ENCODE data around the gene SNX11.

Gene SNX11

DNA sequence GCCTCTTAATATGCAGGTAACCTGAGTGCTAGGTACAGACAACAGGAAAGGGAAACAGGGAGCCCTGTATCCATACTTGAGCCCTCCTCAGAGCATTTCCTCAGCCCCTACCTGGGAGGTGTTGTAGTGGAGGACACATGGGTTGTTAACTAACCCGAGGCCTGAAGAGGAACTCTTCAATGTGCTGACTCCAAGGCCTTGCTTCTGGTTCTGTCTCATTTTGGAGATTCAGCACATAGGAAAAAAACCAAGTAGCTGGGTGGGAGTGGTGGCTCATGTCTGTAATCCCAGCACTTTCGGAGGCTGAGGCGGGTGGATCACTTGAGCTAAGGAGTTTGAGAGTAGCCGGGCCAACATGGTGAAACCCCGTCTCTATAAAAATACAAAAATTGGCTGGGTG is 24.8 kb downstream of the SNX11 start:
- DNase-seq (ENCODE audit: low read depth), result no peak

DNA sequence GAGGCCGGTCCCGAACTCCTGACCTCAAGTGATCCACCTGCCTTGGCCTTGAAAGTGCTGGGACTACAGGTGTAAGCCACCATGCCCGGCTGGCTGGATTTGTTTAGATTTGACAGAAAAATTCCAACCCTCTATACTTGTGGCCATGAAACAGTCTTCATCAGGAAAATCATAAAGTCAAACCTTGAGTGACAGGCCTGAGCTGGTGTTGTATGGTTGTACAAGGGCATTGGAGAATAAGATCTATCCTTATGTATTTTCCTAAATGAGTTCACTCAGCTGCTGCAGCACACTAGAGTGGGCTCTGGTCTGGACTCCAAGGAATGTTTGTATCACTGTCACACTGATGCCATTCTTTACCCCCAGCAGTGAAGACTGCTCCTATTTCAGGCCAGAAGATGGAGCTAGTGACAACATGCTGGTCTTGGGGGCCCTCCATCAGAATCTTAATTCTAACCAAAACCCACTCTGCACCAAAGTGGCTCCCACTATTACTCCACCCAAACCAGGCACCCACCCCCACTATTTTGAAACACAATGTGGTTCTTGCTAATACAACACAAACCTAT is 27.4 kb downstream of the SNX11 start:
- no peak for DNase-seq (ENCODE audit: low read depth)

DNA sequence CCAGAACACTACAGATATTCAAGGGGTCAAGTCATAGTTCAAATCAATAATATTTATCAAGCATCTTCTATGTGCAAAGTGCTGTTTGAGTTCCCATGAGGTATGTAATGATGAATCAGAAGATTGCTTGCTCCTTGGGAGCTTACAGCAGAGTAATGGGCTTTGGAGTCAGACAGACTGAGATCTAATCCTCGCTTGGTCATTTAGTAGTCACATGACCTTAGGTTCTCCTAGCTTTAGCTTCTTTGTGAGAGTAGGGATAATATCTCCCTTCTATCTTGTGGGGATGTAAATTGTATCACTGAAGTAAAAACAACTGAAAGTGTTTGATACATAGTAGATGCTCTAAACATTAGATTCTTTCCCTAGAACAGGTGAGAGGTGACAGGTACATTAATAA is 30.1 kb downstream of the SNX11 start:
- DNase-seq (ENCODE audit: low read depth), result no peak

DNA sequence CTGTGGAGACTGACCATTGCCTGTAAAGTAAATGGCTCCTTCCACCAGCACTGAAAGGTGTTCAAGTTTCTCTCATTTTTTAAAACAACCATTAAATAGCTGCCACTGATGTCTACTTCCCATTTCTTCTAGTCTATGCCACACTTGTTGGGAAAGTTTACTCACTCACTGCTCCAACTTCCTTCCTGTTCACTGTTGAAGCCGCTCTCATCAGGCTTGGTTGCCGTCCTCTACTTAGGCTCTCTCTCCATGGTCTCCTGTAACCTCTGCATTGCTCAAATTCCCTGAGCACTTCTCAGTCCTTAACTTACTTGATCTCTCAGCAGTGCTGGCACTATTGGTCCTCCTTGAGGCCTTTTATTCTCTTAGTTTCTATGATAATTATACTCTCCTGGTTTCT is 32.4 kb downstream of the SNX11 start:
- no peak for DNase-seq (ENCODE audit: low read depth)

DNA sequence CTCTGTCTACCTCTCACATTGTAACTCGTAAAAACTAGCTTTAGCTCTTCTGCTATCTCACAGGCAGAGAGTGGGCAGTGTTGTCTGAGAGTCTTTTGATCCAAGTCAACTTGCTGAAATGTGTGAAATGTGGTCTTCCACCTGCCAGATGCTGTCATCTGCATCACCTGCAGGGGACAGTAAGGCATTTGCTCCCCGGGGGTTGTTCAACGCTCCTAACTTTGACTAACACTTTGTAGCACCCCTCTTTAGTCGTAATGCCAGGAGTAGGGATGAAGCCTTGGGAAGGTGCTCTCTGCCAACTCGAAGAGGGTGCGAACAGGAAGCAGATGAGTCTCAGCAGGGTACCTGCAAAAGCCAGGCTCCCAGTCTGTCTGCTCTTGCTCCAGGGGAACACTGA is 36.1 kb downstream of the SNX11 start:
- DNase-seq (ENCODE audit: low read depth), result no peak

DNA sequence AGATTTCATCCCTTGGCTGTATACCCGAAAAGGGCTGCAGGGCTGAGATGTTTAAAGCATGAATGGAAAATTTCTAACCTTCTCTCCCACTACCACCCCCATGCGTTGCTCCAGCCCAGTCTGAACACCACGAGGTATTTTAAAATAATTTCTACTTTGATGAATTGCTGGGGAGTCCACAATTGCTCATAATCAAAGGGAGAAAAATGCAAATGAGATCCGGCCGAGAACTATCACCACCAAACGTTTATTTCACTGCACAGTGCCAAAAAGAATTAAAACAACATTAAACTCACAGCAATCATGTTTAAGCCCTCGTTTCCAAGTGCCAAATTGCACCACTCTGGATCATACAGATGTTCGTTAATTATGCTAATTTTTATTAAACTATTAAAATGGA is 36.7 kb downstream of the SNX11 start:
- DNase-seq (ENCODE audit: low read depth), result no peak

DNA sequence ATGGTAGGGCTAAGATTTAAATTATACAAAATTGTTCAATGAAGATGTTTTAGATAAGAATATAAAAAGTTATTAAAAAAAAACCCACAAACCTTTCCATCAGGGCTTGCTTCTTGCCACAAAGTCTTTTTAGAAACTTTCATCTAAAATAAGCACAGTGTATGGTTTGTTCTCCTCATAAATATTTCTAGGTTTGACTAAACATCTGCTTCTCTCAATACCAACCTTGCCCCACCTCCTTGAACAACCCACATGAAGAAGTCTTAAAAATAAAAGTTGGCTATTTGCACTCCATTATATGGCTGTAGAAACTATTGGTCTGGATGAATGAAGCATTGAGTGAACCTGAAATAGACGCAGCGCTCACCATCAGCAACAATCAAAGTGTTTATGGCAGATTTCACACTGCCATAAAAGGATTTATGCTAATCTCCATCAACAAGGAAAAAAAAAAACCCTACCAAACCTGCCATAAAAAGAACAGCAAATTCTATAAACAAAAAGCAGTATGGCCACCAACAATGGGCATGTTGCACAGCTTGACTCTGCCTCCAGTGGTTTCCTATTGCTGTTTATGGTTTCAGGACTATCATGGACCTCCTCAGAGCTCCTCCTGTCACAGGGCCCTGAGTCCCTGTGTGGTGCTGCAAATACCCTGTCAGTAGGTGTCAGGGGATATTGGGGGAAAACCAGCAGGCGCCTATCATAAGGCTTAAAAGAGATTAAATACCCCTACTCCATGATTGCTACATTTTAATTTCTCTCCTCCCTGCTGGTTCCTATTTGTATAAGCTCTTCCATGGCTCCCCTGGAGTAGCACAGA is 37.6 kb downstream of the SNX11 start:
- DNase-seq (ENCODE audit: low read depth), result no peak

DNA sequence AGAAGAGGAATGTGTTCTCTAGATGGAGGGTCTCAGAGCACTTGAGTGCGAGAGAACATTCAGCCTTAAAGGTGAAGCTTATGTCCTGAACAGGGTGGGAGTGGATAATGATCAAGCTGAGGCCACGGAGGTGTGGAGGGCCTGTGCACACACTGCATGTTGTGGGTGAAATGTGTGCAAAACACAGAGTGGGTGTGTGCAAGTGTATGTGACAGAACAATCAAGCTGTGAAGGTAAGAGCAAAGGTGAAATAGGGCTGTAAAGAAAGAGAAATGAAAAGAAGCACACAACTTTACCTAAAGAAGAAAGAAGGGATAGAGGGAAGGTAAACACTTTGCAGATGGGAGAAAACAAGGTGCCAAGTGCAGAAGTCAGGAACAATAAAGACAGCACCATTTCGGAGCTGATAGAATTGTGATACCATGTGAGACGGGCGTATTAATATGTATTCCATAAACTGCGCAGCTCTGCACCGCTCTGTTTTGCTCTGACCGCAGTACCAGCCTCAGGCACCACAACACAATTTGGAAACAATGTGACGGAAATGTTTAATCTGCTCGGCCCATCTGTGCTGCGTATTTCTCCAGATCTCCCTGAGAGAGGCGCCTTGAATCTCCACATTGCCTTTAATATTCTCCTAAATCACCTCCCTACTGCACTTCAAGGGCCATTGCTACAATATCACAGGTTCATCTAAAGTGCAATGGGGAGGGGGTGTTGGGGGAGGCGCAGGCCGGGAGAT is 40.6 kb downstream of the SNX11 start:
- no peak for DNase-seq (ENCODE audit: low read depth)

DNA sequence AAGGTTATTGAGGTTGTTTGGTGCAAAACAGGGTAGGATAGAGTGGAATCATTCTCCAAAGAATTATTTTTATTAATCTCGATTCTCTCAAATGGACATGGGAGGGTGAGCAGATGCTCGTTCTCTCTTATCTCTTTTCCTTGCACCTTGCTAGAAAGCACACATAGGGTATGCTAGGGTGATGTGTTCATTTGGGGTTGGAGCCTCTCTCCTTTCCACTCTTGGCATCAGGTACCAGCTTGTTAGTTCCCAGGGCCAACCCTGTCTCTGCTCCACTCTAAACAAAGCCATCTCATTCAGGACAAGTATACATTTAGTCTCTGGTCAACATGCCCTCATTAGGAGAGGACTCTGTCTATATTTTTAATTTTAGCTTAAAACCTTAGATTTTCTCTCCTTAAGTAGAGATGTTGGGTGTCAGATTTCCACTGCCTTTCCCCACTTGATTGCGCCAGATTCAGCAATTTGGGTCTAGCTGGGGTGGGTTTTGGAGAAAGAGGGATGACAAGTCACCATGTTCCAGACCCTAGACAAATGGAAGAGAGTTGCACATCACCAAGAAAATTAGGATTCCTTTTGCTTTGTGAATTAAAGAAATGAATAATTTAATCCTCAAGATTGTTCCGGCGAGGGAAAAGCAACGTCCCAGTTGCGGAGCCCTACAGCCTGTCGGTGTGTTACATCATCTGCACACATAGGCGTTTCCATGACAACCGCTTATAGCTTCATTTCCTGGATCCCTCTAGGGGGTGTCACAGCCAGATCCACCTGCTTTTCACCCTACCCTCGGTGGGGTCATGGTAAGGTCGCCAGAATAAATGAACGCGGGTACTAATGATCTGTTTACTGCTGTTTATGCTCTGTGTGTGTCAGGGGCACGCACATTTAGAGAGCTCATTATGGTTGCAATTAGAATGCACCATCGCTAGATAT is 41.6 kb downstream of the SNX11 start:
- no peak for DNase-seq (ENCODE audit: low read depth)

DNA sequence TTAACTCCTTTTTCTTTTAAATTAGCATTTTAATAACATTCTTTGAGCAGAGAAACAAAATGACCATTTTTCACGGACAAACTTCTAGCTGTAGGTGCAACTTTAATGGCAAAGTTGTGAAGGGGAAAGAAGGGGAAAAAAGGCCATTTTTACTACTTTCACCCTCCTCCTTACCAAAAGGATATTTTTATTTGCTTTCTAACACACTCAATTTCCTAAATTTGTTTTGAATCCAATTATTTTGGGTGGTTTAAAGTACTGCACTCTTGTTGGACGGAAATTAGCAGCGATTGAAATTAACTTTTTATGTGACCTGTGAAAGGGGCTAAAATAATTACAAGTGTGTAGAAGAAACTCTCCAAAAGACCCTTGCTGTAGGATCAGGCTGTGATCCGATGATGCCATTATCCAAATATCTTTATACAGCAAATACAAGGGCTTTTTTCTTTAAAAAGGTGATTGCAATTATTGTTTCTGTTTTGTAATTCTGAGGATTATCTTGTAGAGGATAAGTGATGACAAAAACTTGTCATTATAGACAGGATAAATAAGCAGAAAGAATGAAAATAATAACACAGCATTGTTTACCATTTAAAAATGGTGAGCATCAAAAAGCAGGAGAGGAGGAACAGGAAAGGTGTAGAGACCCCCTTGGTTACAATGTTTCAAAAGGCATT is 42.4 kb downstream of the SNX11 start:
- DNase-seq (ENCODE audit: low read depth), result no peak

DNA sequence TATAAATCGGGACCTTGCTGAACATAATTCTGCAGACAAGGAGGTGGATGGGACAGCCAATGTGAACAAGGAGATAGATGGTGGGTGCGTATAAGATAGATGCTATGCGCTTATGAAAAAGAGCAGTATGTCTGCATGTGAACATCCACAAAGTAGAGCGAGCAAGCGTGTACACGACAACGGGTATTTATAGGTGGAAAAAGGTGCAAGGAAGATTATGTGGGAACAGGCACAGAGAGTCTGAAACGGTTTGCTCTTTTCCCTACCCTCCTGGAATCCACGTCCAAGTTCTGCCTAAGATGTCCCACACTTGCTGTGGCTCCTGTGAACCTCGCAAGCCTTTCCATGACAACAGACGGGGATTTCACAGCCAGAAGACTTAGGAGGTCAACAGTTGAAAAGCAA is 43.0 kb downstream of the SNX11 start:
- no peak for DNase-seq (ENCODE audit: low read depth)

DNA sequence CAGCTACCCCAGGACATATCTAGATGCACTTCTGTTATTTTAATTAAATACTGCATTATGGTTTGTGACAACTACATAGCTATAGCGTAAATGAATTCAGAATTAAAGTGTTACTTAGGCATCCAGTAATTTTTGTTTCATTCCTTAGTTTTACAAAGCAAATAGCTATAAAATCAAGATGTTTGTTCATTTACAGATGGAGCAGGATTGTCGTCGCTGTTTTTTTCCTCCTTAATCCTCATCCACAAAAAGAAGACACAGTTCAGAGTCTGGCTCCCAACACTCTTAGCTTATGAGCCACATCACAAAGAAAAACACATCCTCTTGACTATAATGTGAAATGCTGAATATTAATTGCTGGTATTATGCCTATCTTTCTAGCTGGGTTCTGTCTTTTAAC is 43.7 kb downstream of the SNX11 start:
- DNase-seq (ENCODE audit: low read depth), result no peak

DNA sequence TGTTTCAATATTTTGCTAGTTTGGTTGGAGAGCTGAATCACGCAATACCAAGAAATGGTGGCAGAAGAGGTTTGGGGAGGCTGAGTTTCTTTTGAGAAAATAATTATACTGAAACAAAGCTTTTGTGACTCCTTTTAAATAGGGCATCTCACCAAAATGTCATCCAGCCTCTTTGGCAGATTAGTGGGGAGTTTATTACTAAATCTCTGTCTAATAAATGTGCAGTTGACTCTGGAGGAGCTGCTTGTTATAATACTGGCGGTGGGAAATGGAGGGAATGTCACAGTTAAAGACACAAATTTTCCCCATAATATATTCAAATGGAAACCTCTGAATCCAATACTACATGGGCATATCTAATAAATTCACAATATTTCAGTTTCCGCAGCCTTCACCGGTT is 44.7 kb downstream of the SNX11 start:
- no peak for DNase-seq (ENCODE audit: low read depth)

DNA sequence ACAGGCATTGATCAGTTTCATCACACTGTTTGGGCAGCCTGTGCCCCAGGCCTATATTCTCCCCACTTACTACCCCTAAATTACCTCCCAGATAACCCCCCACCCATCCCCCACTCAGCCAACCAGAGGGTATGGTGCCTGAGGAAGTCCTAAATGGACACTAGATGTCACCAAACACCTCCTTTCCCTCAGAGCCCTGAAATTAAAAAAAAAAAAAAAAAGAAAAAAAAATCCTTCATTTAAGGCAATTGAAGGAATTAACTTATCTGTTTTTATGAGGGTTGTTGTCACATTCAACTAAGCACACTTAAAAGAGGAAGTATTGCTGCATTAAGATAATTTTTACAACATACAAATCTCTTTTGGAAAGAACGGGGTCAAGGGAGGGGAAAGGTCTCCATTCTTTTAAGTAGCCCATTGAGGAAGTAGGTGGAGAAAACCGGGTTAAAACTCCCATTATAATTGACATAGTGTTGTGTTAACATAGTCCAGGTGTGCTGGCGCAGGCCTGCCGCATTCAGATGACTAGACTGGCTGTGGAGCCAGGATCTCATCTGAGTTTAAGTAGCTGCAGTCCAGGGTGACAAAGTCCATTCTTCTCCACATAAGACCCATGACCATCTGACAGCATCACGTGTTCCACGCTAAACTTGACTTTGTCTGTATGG is 46.3 kb downstream of the SNX11 start:
- DNase-seq (ENCODE audit: low read depth), result no peak

DNA sequence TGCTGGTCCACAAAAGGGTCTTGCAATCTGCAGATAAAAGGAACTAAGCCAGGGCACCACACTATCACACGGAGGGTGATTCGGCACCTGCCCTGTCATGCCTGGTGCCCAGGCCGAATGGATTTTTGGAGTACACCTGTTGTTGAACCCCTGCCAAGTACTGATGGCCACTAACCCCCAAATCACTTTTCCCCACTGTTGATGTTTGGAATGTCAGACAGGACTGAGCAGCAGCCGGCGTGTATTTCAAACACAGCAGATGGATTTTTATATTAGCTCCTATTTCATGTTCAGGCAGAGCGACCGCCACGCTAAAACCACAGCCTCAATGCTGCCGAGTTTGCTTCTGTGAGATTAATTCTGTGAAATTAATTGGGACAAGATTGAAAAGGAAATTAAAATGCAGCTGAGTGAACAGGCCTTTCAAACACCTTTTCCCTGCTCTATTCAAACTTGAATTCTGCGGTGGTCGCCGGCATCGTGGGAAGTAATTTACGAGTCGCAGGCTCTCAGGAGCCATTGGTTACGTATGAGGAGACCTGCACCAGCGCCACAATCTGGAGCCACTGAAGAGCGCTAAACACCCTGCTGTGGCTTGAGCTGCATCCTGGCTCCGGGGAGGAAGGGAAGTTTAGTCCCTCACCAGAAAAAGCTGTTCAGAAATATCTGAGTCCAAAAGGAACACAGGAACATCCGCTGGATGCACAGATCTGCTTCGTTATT is 48.5 kb downstream of the SNX11 start:
- no peak for DNase-seq (ENCODE audit: low read depth)

DNA sequence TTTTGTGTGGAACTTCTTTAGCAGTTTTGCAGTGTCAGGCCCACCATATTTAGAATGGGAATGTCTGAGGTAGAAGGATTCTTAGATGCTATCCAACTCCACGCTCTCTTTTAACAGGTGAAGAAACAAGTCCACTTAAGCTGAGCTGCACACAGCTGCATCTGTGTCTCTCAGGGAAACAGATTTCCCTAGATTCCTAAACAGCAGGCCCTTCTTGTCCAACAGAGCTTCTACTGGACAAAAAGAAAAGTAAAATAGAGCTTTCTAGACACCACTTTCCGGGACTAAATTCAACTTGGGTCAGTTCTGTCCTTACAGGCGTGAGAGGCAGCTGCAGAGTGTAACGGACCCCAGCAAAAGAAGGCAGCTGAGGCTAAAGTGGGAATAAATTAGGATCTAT is 51.7 kb downstream of the SNX11 start:
- no peak for DNase-seq (ENCODE audit: low read depth)

DNA sequence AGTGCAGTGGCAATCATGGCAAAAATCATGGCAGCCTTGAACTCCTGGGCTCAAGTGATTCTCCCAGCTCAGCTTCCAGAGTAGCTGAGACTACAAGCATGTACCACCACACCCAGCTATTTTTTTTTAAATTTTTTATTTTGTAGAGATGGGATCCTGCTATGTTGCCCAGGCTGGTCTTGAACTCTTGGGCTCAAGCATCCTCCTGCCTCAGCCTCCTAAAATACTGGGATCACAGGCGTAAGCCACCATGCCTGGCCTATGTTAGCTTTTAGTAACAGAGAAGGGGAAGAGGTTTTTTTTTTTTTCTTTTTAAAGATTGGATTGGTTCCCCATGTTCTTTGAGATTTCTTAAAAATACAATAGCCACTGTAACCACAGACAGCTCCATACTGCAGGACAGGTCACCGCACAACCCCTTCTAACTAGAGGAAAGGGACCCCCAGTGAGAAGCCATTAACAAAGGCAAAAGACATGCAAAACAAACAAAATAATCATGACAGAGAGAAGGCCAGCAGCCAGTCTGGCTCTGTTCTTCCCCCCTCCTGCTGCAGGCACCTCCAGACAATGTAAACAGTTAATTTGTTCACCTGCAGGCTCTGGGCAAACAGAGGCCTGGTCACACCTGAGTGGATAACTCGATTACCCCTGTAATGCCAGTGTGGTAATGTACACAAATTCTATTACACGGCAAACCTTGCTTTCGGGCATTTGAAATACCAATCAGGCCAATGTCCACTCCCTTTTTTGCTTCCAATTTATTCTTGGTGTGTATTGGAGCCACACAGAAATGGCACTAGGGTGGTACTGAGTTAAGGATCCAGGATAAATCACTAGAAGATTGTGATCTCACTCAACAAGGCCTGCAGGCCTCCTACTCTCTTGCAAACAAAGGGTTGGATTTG is 52.9 kb downstream of the SNX11 start:
- DNase-seq (ENCODE audit: low read depth), result no peak

DNA sequence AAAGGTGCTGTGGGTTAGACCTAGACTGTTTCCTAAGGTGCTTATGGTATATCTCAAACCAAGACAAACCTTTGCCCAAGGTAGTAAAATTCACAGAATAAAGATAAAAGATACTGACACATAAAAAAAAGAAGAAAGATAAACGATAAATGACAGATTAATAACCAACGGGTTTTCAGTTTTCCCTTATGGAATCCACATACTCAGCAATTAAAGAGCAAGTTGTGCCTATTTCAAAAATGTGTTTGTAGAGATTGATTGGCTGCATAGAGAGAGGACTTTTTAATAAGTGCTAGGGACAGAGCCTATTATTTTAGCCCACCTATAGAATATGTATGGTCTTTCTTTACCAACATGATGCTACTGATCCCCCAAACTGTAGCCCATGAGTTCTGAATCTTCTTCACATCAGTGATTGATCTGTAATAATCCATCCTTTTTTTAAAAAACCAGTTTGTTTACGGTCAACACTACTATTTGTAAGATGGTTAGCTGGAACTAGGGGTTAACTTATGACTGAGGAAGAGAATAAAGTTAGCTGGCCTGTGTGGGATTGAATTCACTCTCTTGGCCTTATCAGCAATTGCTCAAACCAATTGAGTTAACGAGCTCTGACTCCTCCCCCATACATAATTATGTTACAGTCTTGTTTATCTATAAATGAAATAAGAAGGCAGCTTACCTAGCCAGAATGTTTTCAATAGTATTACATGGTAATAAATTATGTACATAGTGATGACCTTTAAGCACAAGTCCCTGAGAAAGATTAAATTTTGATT is 53.8 kb downstream of the SNX11 start:
- no peak for DNase-seq (ENCODE audit: low read depth)

Measured in GM04504 (cell line).